ENCODE measurements around the gene HERC6. TPM values are rescaled to one million over a fixed set of nuclear protein-coding genes. Genes with fewer than 3 reads are reported as not detected.

HERC6 gene
- total RNA-seq, 4 donors from 2014 or later = 5.8 to 17.2 (median 9.5) TPM

GRCh38 chr4:88458104-88458740 lies 79.6 kb downstream of the HERC6 start:
- Histone ChIP-seq H3K4me3 (peak overlapping the region in 3 of 4 donors; percentile 68 to 73 (median 68)), H3K27ac (peak overlapping the region in 2 of 4 donors; percentile 51 to 78)

DNA sequence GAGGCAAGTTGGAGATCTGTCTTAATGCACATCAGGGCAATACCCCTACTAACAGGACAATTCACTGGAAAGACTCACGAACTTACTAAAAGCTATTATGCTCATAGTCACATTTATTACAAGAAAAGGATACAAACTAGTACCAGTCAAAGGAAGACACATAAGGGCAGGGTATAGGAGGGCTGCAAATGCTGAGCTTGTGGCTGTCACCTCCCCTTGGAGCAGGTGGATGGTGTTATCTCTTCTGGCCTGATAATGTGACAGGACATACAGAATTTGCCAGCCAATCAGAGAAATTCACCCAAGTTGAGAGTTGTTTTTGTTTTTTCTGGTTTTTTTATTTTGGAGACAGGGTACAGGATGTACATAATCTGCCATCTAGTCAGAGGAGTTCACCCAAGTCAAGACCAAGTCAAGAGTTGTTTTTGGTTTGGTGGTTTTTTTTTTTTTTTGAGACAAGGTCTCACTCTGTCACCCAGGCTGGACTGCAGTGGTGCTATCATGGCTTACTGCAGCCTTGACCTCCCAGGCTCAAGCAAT lies 87.1 kb downstream of the HERC6 start:
- Histone ChIP-seq H3K9me3 (no peaks in the 10 kb centered on the region), H3K4me3 (no peak overlapping the region), H3K27me3 (no peaks in the 10 kb centered on the region), H3K4me1 (no peaks in the 10 kb centered on the region), H3K27ac (no peak overlapping the region), H3K36me3 (peaks cover 0 to 13% (median 0%) of the 10 kb centered on the region in 3 donors)
- no peak for DNase-seq
- TF ChIP-seq POLR2A (IDR thresholded peaks at IDR 0.05) = no peak
- TF ChIP-seq CTCF (IDR thresholded peaks at IDR 0.05) = no peak

More at GRCh38 chr4:88458104-88458740, 79.6 kb downstream of the HERC6 start:
- DNase-seq = no peak
- Histone ChIP-seq H3K9me3 (no peaks in the 10 kb centered on the region), H3K4me1 (no peaks in the 10 kb centered on the region), H3K27me3 (no peaks in the 10 kb centered on the region), H3K36me3 (peaks cover 0 to 1% (median 0%) of the 10 kb centered on the region in 3 donors)
- no peak for TF ChIP-seq POLR2A (IDR thresholded peaks at IDR 0.05)

DNA sequence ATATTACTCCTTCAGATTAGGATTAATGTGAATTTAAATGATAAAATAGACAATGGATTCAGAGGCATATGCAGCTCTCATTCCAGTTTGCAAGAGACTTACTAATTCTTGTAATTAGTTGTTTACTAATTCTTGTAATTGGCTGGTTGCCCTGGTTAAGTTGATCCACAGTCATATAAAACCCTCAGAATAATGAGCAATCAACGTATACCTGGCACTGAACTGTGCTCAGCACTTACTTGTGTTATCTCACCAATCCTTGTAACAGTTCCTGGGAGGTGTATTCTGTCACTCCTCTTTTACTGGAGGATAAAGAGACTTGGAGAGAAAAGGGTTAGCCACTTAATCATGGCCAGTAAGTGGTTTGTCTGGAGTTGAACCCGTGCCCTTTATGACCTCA lies 88.7 kb downstream of the HERC6 start:
- Histone ChIP-seq H3K9me3 (no peaks in the 10 kb centered on the region), H3K36me3 (peaks cover 0 to 13% (median 0%) of the 10 kb centered on the region in 3 donors), H3K27ac (no peak overlapping the region), H3K4me1 (no peaks in the 10 kb centered on the region), H3K4me3 (no peak overlapping the region), H3K27me3 (no peaks in the 10 kb centered on the region)
- DNase-seq = no peak
- no peak for TF ChIP-seq CTCF (IDR thresholded peaks at IDR 0.05)
- TF ChIP-seq POLR2A (IDR thresholded peaks at IDR 0.05) = no peak

DNA sequence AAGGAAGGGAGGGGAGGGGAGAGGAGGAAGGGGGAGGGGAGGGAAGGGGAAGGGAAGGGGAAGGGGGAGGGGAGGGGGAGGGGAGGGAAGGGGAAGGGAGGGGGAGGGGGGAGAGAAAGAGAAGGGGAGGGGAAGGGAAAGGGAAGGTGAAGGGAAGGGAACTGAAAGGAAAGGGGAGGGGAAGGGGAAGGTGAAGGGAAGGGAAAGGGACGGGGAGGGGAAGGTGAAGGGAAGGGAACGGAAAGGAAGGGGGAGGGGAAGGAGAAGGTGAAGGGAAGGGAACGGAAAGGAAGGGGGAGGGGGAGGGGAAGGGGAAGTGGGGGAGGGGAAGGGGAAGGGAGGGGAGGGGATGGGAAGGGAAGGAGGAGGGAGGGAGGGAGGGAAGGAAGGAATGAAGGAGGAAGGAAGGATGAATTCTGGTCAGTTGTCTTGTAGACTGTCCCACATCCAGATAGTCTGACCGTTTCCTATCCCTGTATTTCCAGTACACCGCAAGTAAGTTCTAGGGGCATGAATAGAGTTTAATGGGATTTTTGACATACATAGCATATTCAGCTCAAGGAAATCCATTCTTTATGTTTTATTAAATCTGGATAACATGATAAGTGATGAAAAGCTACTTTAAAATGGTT lies 98.7 kb downstream of the HERC6 start:
- no peaks in the 10 kb centered on the region for H3K36me3 ChIP-seq
- no peak for DNase-seq
- TF ChIP-seq CTCF (IDR thresholded peaks at IDR 0.05) (no peak), POLR2A (IDR thresholded peaks at IDR 0.05) (no peak)

DNA sequence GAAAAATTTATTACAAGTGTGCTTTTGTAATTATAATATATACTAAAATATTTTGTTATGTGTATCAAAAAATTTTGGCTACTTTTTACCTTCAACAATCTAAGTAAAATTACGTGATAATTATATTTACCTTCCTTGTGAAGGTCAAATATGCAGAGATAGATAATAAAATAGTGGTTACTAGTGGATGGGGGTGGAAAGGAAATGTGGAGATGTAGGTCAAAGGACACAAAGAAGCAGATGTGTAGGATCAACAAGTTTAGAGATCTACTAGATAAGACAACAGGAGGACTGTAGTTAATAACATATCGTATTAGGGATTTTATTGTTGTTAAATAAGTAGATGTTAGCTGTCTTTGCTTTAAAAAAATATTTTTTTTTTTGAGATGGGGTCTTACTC lies 99.6 kb downstream of the HERC6 start:
- no peaks in the 10 kb centered on the region for H3K9me3 ChIP-seq
- TF ChIP-seq CTCF (IDR thresholded peaks at IDR 0.05) (no peak), POLR2A (IDR thresholded peaks at IDR 0.05) (no peak)
- H3K4me1 ChIP-seq = no peaks in the 10 kb centered on the region
- no peak for DNase-seq
- no peaks in the 10 kb centered on the region for H3K27me3 ChIP-seq
- no peaks in the 10 kb centered on the region for H3K36me3 ChIP-seq
- no peak overlapping the region for H3K27ac ChIP-seq
- H3K4me3 ChIP-seq = no peak overlapping the region

More for the DNA sequence above, 98.7 kb downstream of the HERC6 start:
- Histone ChIP-seq H3K27ac (no peak overlapping the region), H3K4me3 (no peak overlapping the region), H3K4me1 (no peaks in the 10 kb centered on the region), H3K9me3 (no peaks in the 10 kb centered on the region), H3K27me3 (no peaks in the 10 kb centered on the region)

DNA sequence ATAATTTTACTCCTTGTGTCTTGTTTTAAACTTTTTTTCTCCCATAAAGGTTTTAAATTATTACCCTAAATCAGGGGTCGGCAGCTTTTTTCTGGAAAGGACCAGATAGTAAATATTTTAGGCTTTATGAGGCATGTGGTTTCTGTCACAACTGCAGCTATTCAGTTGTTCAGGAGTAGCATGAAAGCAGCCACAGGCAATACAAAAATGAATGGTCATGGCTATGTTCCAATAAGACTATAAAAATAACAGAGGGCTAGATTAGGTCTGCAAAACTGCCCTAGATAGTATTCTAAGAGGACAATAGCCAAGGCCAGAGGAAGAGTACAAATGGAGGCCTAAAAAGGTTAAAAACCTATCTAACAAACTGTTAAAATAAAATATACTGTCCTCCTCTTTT lies 102.9 kb downstream of the HERC6 start:
- Histone ChIP-seq H3K9me3 (no peaks in the 10 kb centered on the region), H3K4me1 (no peaks in the 10 kb centered on the region), H3K4me3 (no peak overlapping the region), H3K36me3 (no peaks in the 10 kb centered on the region), H3K27ac (no peak overlapping the region), H3K27me3 (no peaks in the 10 kb centered on the region)
- TF ChIP-seq CTCF (IDR thresholded peaks at IDR 0.05) = no peak
- DNase-seq = no peak

Data from Peyer's patch (tissue), 4 donors.